Glutamatergic neuron (in vitro differentiated cells): ENCODE results near the gene CHST11. TPM values are rescaled to one million over a fixed set of nuclear protein-coding genes. Genes with fewer than 3 reads are reported as not detected.

ENCODE experiments used
- DNase-seq: peaks from one replicate; pipeline ENCODE4 v3.0.0; 2022
- H3K27ac Mint-ChIP-seq: one replicate; pipeline ENCODE4 v1.8.0; 2020; ENCODE audit warnings: mild to moderate bottlenecking, mixed read lengths, inconsistent platforms; ENCODE audit not compliant: unreplicated experiment
- H3K27me3 Mint-ChIP-seq: one replicate; pipeline ENCODE4 v1.8.0; 2020; ENCODE audit warnings: mild to moderate bottlenecking, moderate library complexity, mixed read lengths, inconsistent platforms; ENCODE audit not compliant: unreplicated experiment
- H3K36me3 Mint-ChIP-seq: one replicate; pipeline ENCODE4 v1.8.0; 2020; ENCODE audit warnings: mild to moderate bottlenecking, mixed read lengths, inconsistent platforms; ENCODE audit not compliant: unreplicated experiment
- H3K4me1 Mint-ChIP-seq: one replicate; pipeline ENCODE4 v1.8.0; 2020; ENCODE audit warnings: mild to moderate bottlenecking, low read depth, mixed read lengths, inconsistent platforms; ENCODE audit not compliant: unreplicated experiment
- H3K4me3 Mint-ChIP-seq: one replicate; pipeline ENCODE4 v1.8.0; 2020; ENCODE audit warnings: mild to moderate bottlenecking, mixed read lengths, inconsistent platforms; ENCODE audit not compliant: unreplicated experiment
- H3K9me3 Mint-ChIP-seq: one replicate; pipeline ENCODE4 v1.8.0; 2020; ENCODE audit warnings: mild to moderate bottlenecking, moderate library complexity, mixed read lengths, inconsistent platforms; ENCODE audit not compliant: unreplicated experiment
- CTCF ChIP-seq: fragments of 200-600 bp; sonication (generic); IDR thresholded peaks from one replicate; pipeline ENCODE4 v1.5.0; 2021; ENCODE audit not compliant: partially characterized antibody, unreplicated experiment
- total RNA-seq: library from RNA; stranded (reverse); fragmentation: NEBNext Ultra II Directional; extraction: Animal tissue kit (Norgen Biotek cat#: 25700); gene quantifications from one replicate; pipeline ENCODE4 v1.2.1, GENCODE V29; 2021; ENCODE audit not compliant: unreplicated experiment

CHST11 gene
- total RNA-seq, 1 donor from 2014 or later, result 11.5 TPM

GRCh38 chr12:104549815-104550480 lies 93.2 kb downstream of the CHST11 start:
- peaks cover 12% of the 10 kb centered on the region for H3K36me3 Mint-ChIP-seq
- no peak overlapping the region for H3K4me3 Mint-ChIP-seq
- H3K27ac Mint-ChIP-seq, result no peak overlapping the region
- H3K27me3 Mint-ChIP-seq, result no peaks in the 10 kb centered on the region
- TF ChIP-seq CTCF, result no peak
- H3K4me1 Mint-ChIP-seq, result peaks cover 3% of the 10 kb centered on the region
- H3K9me3 Mint-ChIP-seq, result peaks cover 2% of the 10 kb centered on the region
- DNase-seq, result no peak

GRCh38 chr12:104551313-104551931 lies 94.7 kb downstream of the CHST11 start:
- peaks cover 2% of the 10 kb centered on the region for H3K9me3 Mint-ChIP-seq
- H3K27ac Mint-ChIP-seq, result no peak overlapping the region
- H3K4me1 Mint-ChIP-seq, result no peaks in the 10 kb centered on the region

GRCh38 chr12:104553421-104553820 lies 96.7 kb downstream of the CHST11 start:
- Mint-ChIP-seq H3K4me1 (no peaks in the 10 kb centered on the region), H3K27me3 (no peaks in the 10 kb centered on the region), H3K36me3 (peaks cover 12% of the 10 kb centered on the region), H3K9me3 (peaks cover 2% of the 10 kb centered on the region), H3K4me3 (no peak overlapping the region), H3K27ac (no peak overlapping the region)
- TF ChIP-seq CTCF, result no peak
- DNase-seq, result no peak

More at GRCh38 chr12:104551313-104551931, 94.7 kb downstream of the CHST11 start:
- DNase-seq, result no peak
- Mint-ChIP-seq H3K4me3 (no peak overlapping the region), H3K36me3 (peaks cover 12% of the 10 kb centered on the region), H3K27me3 (no peaks in the 10 kb centered on the region)
- TF ChIP-seq CTCF, result no peak

GRCh38 chr12:104555648-104556047 lies 98.9 kb downstream of the CHST11 start:
- TF ChIP-seq CTCF, result no peak
- no peak for DNase-seq
- no peaks in the 10 kb centered on the region for H3K27me3 Mint-ChIP-seq
- H3K4me3 Mint-ChIP-seq, result no peak overlapping the region
- H3K4me1 Mint-ChIP-seq, result no peaks in the 10 kb centered on the region
- peaks cover 12% of the 10 kb centered on the region for H3K36me3 Mint-ChIP-seq
- no peak overlapping the region for H3K27ac Mint-ChIP-seq
- H3K9me3 Mint-ChIP-seq, result peaks cover 4% of the 10 kb centered on the region

GRCh38 chr12:104557488-104558195 lies 100.9 kb downstream of the CHST11 start:
- peaks cover 4% of the 10 kb centered on the region for H3K9me3 Mint-ChIP-seq
- no peak for TF ChIP-seq CTCF
- DNase-seq, result no peak
- no peak overlapping the region for H3K27ac Mint-ChIP-seq
- no peaks in the 10 kb centered on the region for H3K27me3 Mint-ChIP-seq
- H3K36me3 Mint-ChIP-seq, result peaks cover 12% of the 10 kb centered on the region
- H3K4me1 Mint-ChIP-seq, result no peaks in the 10 kb centered on the region
- H3K4me3 Mint-ChIP-seq, result no peak overlapping the region
